Breast epithelium (tissue), 3 donors: ENCODE measurements around the gene PHACTR4.

Experiments used
- POLR2A ChIP-seq: fragments of 450-650 bp; IDR thresholded peaks from one replicate; pipeline ENCODE4 v1.6.1; 2016; ENCODE audit warnings: antibody characterized with exemption, mild to moderate bottlenecking, moderate library complexity
- TF ChIP-seq, protein P1 (sequence below), 3 donors: fragments of 450-650 bp; IDR thresholded peaks; one replicate each; pipeline ENCODE4 v1.5.1; 2016 to 2017; ENCODE audit warnings: antibody characterized with exemption in 3 of 3, mild to moderate bottlenecking in 3 of 3, moderate library complexity in 3 of 3

DNA sequence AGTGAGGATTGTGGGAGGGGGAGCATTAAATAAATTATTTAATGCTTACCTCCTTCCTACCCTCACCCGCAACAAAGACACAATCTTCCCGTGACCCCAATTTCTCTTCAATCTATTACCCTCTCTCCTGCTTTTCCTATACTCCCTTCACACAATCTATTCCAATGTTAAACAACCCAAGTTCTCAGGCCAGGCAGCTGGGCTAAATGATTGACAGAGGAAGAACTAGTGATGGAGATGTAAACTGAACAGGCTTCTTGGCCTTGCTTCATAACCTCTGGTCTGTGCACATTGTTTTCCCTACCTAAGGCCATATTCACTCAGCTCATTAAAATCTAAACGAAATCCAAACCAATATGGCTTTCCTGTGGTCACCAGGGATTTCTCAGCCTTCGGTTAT is 132.4 kb downstream of the PHACTR4 start:
- TF ChIP-seq, protein P1, sequence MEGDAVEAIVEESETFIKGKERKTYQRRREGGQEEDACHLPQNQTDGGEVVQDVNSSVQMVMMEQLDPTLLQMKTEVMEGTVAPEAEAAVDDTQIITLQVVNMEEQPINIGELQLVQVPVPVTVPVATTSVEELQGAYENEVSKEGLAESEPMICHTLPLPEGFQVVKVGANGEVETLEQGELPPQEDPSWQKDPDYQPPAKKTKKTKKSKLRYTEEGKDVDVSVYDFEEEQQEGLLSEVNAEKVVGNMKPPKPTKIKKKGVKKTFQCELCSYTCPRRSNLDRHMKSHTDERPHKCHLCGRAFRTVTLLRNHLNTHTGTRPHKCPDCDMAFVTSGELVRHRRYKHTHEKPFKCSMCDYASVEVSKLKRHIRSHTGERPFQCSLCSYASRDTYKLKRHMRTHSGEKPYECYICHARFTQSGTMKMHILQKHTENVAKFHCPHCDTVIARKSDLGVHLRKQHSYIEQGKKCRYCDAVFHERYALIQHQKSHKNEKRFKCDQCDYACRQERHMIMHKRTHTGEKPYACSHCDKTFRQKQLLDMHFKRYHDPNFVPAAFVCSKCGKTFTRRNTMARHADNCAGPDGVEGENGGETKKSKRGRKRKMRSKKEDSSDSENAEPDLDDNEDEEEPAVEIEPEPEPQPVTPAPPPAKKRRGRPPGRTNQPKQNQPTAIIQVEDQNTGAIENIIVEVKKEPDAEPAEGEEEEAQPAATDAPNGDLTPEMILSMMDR (IDR thresholded peaks at IDR 0.05) = no peak
- TF ChIP-seq POLR2A = no peak
